ENCODE results near the gene TFDP1. TPM values are rescaled to one million over a fixed set of nuclear protein-coding genes. Genes with fewer than 3 reads are reported as not detected.

The TFDP1 gene
- total and polyA plus RNA-seq, 8 donors: 27.3 to 207 (median 56.3) TPM

- no peak overlapping the region for H3K4me3 ChIP-seq
- 87 to 94% (median 92%) methylated on average over 22 to 37 of the region's 37 CpGs for WGBS, 5 donors
- H3K27me3 ChIP-seq: no peaks in the 10 kb centered on the region
- H3K9me3 ChIP-seq: no peaks in the 10 kb centered on the region
- intact Hi-C loops (cut with DNase I; ENCODE audit: low total_unique reads): no loop called here
- DNase-seq: peak in 1 of 2 donors; percentile 24
- H3K36me3 ChIP-seq: no peaks in the 10 kb centered on the region
- no peak for TF ChIP-seq EP300 (IDR thresholded peaks at IDR 0.05)
- TF ChIP-seq POLR2A (IDR thresholded peaks at IDR 0.05): no peak
- no peak for TF ChIP-seq CTCF (IDR thresholded peaks at IDR 0.05)
- no peak for TF ChIP-seq POLR2AphosphoS5 (IDR thresholded peaks at IDR 0.05)
- H3K4me1 ChIP-seq: peaks cover 13 to 29% (median 15%) of the 10 kb centered on the region in 4 donors
- H3K27ac ChIP-seq: peak overlapping the region in 4 of 5 donors; percentile 6 to 23 (median 10)
Observed at GRCh38 chr13:113651511-113652403, 67.2 kb downstream of the TFDP1 start.

GRCh38 chr13:113652404-113653263 is 68.1 kb downstream of the TFDP1 start:
- intact Hi-C loops (cut with DNase I; ENCODE audit: low total_unique reads): no loop called here
- DNase-seq: peak in 1 of 2 donors; percentile 21
- H3K36me3 ChIP-seq: no peaks in the 10 kb centered on the region
- H3K4me1 ChIP-seq: peaks cover 6 to 23% (median 9%) of the 10 kb centered on the region in 4 donors
- H3K9me3 ChIP-seq: no peaks in the 10 kb centered on the region
- H3K4me3 ChIP-seq: no peak overlapping the region
- TF ChIP-seq POLR2AphosphoS5 (IDR thresholded peaks at IDR 0.05) (no peak), EP300 (IDR thresholded peaks at IDR 0.05) (no peak), POLR2A (IDR thresholded peaks at IDR 0.05) (no peak), CTCF (IDR thresholded peaks at IDR 0.05) (no peak)
- no peaks in the 10 kb centered on the region for H3K27me3 ChIP-seq
- H3K27ac ChIP-seq: peak overlapping the region in 3 of 5 donors; percentile 8 to 23 (median 13)
- WGBS, 5 donors: 84 to 89% (median 87%) methylated on average over 19 to 24 of the region's 24 CpGs

- Histone ChIP-seq H3K27ac (peak overlapping the region in 3 of 5 donors; percentile 4 to 13 (median 4)), H3K27me3 (no peaks in the 10 kb centered on the region), H3K9me3 (no peaks in the 10 kb centered on the region), H3K4me1 (peaks cover 10 to 23% (median 11%) of the 10 kb centered on the region in 4 donors), H3K36me3 (no peaks in the 10 kb centered on the region), H3K4me3 (peak overlapping the region in 2 of 4 donors; percentile 6 to 30)
- intact Hi-C loops (cut with DNase I; ENCODE audit: low total_unique reads): no loop called here
- TF ChIP-seq EP300 (IDR thresholded peaks at IDR 0.05): no peak
- WGBS, 5 donors: 50 to 61% (median 59%) methylated on average over 22 to 24 of the region's 24 CpGs
- DNase-seq: peak in 1 of 2 donors; percentile 24
Observed at GRCh38 chr13:113653264-113654174, 69.0 kb downstream of the TFDP1 start.

GRCh38 chr13:113654175-113654560 is 69.6 kb downstream of the TFDP1 start:
- Histone ChIP-seq H3K4me1 (peaks cover 13 to 25% (median 13%) of the 10 kb centered on the region in 4 donors), H3K4me3 (peak overlapping the region in 2 of 4 donors; percentile 12 to 30), H3K36me3 (no peaks in the 10 kb centered on the region), H3K9me3 (no peaks in the 10 kb centered on the region), H3K27ac (no peak overlapping the region), H3K27me3 (peaks cover 0 to 5% (median 0%) of the 10 kb centered on the region in 3 donors)
- DNase-seq: no peak
- 61 to 69% (median 67%) methylated on average over 9 of the region's 9 CpGs for WGBS, 5 donors
- TF ChIP-seq EP300 (IDR thresholded peaks at IDR 0.05) (no peak), CTCF (IDR thresholded peaks at IDR 0.05) (no peak)
- intact Hi-C loops (cut with DNase I; ENCODE audit: low total_unique reads): no loop called here
